HG03469 (cell line): ENCODE data around the gene MYMX.

Experiments
- ATAC-seq: cut with Tn5 transposase; IDR thresholded peaks from one replicate; pipeline ENCODE4 v1.9.1; 2021; ENCODE audit warnings: mild to moderate bottlenecking, moderate library complexity, moderate number of reproducible peaks; ENCODE audit not compliant: unreplicated experiment

Gene MYMX

DNA sequence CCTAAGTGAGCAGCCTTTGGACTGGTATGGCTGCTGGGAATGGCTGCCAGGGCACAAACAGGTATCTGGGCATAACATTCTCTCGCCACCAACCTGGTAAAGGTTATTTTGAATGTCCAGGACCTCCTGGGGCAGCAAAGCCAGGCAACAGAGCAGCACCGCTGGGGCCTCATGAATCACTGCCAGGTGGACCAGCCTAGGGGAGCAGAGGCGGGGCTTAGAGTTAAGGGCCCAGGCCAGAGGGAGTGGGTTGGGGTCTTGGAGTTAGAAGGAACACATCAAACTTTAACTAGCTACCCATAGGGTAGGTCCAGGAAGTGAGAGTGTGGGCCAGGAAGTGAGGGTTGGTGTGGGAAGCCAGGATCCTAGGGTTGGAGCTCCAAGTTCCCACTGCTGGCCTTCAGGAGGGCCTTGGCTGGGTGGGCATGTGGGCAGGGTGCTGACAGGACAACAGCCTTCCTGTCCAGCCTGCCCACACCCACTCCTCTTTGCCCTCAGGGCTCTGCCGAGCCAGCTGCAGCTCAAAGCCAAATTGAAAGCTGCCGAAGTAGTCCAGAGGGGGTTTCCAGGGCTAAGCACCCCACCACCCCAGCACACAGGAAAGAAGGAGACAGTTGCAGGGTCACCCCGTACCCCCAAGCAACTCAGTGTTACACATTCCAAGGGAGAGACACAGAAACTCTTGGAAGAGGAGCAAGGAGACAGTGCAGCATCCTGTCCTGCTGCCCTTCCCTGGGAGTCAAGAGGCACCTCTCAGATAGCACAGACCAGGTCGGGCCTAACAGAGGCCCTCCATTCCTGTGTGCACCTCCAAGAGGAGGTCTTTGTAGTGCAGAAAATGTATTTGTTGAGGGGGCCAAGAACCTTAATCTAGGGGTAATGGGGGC is 46.0 kb downstream of the MYMX start:
- ATAC-seq: no peak

DNA sequence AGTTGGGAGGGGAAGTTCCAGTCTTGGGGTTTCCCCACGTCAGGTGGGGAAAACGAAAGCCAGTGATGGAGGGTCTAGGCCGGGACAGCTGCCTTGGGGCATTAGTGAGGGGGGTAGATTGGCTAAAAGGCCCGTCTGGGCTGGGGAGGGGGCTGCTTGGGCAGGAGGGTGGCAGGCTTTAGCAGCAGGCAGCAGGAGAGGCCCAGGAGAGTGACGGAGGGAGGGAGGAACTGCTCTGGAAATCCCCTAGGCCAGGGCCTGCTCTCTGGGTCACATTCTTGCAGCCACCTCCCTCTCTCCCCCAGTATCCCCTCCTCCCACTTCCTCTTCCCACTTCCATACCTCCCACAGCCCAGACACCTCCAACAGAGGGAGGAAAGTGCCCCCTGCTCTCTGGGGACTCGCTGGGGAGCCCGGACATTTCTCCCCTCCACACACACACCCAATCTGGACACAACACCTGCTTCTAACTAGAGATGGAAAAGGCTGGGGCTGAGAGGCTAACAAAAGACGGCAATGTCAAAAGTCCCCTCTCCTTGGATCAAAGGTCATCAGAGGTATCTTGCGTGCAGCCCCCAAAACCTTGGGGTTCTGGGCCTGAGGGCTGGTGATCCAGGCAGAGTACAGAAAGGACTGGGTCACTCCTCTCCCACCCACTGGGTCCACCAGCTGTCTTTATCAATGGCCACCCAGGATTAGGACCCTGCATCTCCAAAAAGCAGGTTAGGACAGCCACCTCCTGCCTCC is 46.8 kb downstream of the MYMX start:
- ATAC-seq: no peak

DNA sequence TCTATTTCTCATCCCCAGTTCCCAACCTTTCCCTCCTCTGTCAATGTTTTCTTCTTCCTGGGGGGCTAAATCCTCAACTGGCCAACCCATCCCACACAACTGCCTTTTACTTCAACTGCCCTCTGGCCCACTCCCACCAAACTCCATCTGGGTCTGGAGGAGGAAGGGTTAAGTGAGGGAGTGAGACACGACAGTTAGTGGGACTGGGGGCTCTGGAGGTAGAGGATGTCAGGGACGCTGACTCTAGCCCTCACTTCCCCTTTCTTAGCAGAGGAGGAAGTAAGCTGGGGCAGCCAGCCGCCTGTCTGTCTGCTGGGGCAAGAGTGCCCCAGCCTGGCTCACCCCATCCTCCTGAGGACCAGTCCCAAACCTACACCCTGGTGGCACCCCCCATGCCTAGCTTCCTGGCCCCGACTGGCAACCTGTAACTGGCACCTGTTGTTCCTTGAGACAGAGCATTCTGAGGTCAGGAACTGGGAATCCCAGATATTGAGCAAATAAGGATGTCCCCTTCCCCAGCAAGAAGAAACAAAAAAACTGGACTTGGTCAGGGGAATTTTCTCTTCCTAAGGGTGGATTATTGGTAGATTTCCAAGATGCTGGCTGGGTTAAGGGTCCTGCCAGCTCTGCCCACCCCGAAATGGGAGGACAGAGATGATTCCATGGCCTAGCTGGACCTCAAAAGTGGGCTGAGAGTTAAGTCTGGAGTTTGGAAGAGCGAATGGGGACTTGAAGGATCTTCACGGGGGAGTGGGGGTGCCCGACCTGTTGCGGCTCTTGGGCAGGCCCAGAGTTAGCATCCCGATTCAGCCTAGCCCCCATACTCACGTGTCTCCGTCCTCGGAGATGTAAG is 47.7 kb downstream of the MYMX start:
- no peak for ATAC-seq

DNA sequence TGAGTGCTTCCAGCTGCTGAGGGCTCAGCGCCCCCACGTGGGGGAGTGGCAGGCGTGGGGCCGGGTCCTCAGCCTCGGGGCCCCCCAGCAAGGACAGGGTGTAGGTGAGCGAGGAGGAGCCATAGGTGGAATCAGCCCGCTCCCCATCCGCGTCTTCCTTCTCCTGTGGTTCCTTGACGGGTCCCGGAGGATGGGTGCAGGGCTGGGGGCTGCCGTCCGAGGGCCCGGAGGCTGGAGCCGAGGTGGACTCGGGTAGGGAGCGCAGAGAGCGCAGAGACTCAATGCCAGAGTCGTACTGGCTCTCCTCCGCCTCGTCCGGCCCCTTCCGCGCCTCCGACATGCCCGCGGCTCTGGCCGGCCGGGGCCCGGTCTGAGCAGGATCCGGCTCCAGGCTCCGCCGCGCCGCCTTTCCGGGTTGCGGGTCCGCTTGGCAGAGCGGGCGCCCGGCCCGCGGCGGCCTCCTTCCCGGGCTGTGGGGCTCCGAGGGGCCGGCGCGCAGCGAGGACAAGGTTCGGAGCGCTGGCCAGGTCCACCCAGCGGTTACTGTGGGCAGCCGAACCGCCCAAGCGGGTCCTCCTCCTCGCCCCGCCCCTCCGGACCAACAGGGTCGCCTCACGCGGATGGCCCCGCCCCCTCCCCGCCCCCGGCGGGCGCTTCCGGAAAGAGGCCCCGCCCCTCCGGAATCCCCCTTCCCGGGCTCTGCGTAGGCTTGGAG is 48.4 kb downstream of the MYMX start, which contains the start of gene NFKBIE:
Gene NFKBIE (minus strand): TSS at position 545 of the 715 bp plus-strand sequence. CDS start 205 bp downstream, at position 340.
- no peak for ATAC-seq

DNA sequence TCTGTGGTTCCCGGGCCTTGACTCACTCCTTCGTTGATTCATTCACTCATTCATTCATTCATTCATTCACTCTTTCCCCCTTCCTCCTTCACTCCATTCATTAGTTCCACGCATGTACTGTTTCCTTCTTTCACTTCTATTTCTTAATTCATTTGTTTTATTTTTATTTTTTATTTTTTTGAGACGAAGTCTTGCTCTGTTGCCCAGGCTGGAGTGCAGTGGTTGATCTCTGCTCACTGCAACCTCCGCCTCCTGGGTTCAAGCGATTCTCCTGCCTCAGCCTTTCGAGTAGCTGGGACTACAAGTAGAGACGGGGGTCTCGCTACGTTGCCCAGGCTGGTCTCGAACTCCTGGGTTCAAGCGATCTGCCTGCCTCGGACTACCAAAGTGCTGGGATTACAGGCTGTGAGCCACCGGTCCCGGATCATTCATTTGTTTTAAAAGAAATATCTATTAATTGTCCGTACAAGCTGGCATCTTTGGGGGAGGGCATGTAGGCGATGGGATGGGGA is 49.1 kb downstream of the MYMX start:
- no peak for ATAC-seq

DNA sequence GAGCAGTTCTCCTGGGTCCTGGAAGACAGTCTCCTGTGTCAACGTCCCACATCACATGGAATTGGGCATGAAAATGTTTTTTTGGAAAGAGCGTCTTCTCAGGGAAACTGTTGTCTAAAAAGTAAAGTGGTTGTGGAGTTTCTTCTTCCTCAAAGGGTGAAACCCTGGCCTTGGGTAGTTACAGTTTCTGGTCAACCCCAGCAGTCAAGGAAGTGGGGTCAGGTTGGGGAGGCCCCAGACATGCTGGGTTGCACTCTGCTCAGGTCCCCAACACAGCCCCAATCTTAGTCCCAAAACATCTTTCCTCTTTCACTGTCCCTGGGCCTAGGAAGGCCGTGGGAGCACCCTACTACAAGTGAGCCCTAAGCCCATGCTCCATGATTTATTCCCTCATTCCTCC is 49.6 kb downstream of the MYMX start:
- no peak for ATAC-seq

DNA sequence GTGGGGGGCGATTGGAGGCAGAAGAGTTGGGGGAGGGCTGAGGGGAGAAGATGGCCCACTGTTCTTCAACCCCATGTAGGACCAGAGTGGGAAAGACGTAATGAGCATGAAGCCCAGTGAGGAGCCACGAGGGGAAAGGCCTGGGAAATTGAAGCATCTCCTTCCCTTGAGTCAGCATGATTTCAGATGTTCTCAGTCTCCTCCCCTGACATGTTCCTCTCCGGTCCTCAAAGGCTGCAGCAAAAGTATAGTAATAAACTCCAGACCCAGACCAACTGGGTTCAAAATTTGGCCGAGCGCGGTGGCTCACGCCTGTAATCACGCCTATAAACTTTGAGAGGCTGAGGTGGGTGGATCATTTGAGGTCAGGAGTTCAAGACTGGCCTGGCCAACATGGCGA is 50.5 kb downstream of the MYMX start:
- ATAC-seq: no peak
